Measurements from ENCODE around the gene INPP4A. TPM values are rescaled to one million over a fixed set of nuclear protein-coding genes. Genes with fewer than 3 reads are reported as not detected.
A peak's percentile ranks its signal among the peaks of the same experiment; 100 is the strongest.

The INPP4A gene
- total RNA-seq, 4 donors from 2014 or later: 30.7 to 58.9 (median 39.4) TPM

DNA sequence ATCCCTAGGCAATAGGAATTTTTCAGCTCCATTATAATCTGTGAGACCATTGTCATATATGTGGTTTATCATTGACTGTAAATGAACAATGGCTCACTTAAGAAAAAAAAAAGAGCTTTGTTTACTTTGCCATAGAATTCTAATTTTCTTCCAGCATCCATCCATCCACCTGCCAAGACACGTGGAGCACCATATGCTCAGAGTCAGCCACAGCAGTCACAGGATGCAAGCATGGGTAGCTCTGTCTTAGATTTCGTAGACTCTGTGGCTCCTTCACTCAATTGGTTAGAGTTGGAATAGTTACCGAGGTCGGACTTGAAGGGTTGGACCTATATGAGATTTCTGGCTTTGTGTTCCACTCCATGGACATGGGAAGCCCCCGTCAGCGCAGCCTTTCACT is 88.1 kb downstream of the INPP4A start:
- peaks cover 0 to 5% (median 0%) of the 10 kb centered on the region in 4 donors for H3K4me1 ChIP-seq

DNA sequence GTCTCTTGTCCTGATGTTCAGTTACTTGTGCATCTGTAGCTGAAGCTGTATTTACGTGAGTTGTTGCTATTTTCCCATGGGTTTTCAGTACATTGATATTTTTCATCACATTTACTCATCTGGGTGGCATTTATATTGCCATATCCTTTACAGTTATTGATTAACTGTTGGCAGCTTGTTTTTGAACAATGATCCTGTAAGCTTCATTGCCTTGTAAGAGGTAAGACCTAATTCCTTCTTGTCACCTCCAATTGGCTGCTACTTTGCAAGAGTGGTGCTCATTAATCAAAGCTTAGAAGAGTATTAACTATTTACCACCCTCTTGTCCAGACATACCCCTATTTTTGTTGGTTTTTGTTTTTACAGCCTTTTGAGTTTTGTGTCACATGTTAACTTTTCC is 88.9 kb downstream of the INPP4A start:
- Histone ChIP-seq H3K4me1 (peaks cover 0 to 5% (median 0%) of the 10 kb centered on the region in 4 donors), H3K36me3 (peaks cover 9 to 48% (median 39%) of the 10 kb centered on the region in 4 donors), H3K9me3 (no peaks in the 10 kb centered on the region), H3K27ac (replicated peaks in 1 of 4) (no peak overlapping the region), H3K4me3 (no peak overlapping the region), H3K27me3 (no peaks in the 10 kb centered on the region)
- no peak for DNase-seq (ENCODE audit: extremely low spot score)
- WGBS: 100% methylated on average over 1 of the region's 1 CpG
- no peak for TF ChIP-seq POLR2AphosphoS5 (IDR thresholded peaks at IDR 0.05)
- TF ChIP-seq, protein P1, sequence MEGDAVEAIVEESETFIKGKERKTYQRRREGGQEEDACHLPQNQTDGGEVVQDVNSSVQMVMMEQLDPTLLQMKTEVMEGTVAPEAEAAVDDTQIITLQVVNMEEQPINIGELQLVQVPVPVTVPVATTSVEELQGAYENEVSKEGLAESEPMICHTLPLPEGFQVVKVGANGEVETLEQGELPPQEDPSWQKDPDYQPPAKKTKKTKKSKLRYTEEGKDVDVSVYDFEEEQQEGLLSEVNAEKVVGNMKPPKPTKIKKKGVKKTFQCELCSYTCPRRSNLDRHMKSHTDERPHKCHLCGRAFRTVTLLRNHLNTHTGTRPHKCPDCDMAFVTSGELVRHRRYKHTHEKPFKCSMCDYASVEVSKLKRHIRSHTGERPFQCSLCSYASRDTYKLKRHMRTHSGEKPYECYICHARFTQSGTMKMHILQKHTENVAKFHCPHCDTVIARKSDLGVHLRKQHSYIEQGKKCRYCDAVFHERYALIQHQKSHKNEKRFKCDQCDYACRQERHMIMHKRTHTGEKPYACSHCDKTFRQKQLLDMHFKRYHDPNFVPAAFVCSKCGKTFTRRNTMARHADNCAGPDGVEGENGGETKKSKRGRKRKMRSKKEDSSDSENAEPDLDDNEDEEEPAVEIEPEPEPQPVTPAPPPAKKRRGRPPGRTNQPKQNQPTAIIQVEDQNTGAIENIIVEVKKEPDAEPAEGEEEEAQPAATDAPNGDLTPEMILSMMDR (IDR thresholded peaks at IDR 0.05): no peak
- TF ChIP-seq POLR2A (IDR thresholded peaks at IDR 0.05; ENCODE audit: low read depth): no peak
- no peak for TF ChIP-seq EP300 (IDR thresholded peaks at IDR 0.05)
- intact Hi-C loops (cut with DNase I): no loop called here

More for the DNA sequence above, 88.1 kb downstream of the INPP4A start:
- 90% methylated on average over 6 of the region's 6 CpGs for WGBS
- DNase-seq (ENCODE audit: extremely low spot score): peak; percentile 39
- intact Hi-C loops (cut with DNase I): no loop called here
- Histone ChIP-seq H3K4me3 (no peak overlapping the region), H3K27me3 (no peaks in the 10 kb centered on the region), H3K36me3 (peaks cover 3 to 40% (median 32%) of the 10 kb centered on the region in 4 donors), H3K9me3 (no peaks in the 10 kb centered on the region), H3K27ac (replicated peaks in 1 of 4) (no peak overlapping the region)
- TF ChIP-seq EP300 (IDR thresholded peaks at IDR 0.05) (no peak), POLR2A (IDR thresholded peaks at IDR 0.05; ENCODE audit: low read depth) (no peak), POLR2AphosphoS5 (IDR thresholded peaks at IDR 0.05) (no peak)
- TF ChIP-seq, protein P1 (IDR thresholded peaks at IDR 0.05): no peak

DNA sequence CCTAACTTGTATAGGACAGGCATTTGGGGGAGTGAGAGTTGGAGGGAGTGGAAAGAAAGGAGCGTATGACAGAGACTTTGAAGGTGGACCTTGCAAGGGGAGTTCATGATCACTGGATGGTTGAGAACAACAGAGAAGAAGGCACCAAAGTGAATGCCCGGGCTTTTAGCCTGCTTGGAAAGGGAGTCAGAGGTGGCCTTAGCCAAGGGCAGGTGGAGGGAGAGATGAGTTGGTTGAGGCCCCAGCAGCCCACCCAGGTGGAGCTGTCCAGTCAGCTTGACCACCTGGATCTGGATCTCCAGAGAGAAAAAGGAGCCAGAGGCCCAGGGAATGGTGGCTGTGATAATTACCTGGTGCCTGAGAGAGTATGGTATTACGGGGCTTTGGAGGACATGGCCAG is 90.1 kb downstream of the INPP4A start:
- Histone ChIP-seq H3K9me3 (no peaks in the 10 kb centered on the region), H3K27ac (replicated peaks in 1 of 4) (no peak overlapping the region), H3K36me3 (peaks cover 9 to 60% (median 52%) of the 10 kb centered on the region in 4 donors), H3K27me3 (no peaks in the 10 kb centered on the region), H3K4me3 (no peak overlapping the region), H3K4me1 (peaks cover 0 to 5% (median 0%) of the 10 kb centered on the region in 4 donors)
- intact Hi-C loops (cut with DNase I): no loop called here
- peak; percentile 53 for DNase-seq (ENCODE audit: extremely low spot score)
- WGBS: 97% methylated on average over 3 of the region's 3 CpGs
- TF ChIP-seq EP300 (IDR thresholded peaks at IDR 0.05) (no peak), POLR2AphosphoS5 (IDR thresholded peaks at IDR 0.05) (no peak), POLR2A (IDR thresholded peaks at IDR 0.05; ENCODE audit: low read depth) (no peak)
- TF ChIP-seq, protein P1 (IDR thresholded peaks at IDR 0.05): no peak

DNA sequence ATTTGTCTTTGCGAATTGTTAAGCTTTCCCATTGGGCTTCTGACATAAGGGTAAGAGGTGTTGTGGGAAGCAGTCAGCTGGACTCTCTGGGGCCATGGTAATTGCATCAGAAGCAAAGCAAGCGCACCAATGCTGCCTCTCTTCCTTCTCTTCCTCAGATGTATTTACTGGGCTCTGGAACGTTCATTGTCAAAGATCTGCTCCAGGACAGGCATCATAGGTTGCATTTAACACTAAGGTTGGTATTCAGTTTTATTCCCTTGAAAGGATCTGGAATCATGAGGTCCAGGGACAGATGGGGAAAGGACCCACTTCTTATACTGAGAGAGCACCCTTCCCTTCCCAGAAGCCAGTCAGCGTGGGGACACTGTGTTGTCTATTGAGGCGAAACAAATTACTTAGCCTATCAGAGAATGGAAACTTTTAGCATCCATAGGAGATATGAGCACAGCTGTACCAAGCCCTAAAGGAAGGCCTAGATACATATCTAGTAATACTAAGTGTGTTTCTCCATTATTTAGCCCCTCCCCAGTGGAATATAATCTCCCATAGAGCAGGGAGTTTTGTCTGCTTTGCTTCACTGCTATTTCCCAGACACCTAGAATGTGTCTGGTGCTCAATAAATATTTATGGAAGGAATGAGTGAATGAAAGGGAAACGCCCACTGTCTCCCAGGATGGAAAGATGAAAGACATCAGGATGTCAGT is 91.5 kb downstream of the INPP4A start:
- Histone ChIP-seq H3K9me3 (no peaks in the 10 kb centered on the region), H3K4me3 (no peak overlapping the region), H3K4me1 (peaks cover 0 to 5% (median 0%) of the 10 kb centered on the region in 4 donors), H3K27me3 (no peaks in the 10 kb centered on the region), H3K27ac (replicated peaks in 1 of 4) (no peak overlapping the region), H3K36me3 (peaks cover 9 to 73% (median 64%) of the 10 kb centered on the region in 4 donors)
- DNase-seq (ENCODE audit: extremely low spot score): peak; percentile 82
- TF ChIP-seq EP300 (IDR thresholded peaks at IDR 0.05) (no peak), POLR2A (IDR thresholded peaks at IDR 0.05; ENCODE audit: low read depth) (no peak), POLR2AphosphoS5 (IDR thresholded peaks at IDR 0.05) (no peak)
- TF ChIP-seq, protein P1 (IDR thresholded peaks at IDR 0.05): no peak
- intact Hi-C loops (cut with DNase I): no loop called here
- WGBS: 90% methylated on average over 6 of the region's 6 CpGs
